HuH-7.5 (cell line): ENCODE measurements around the gene ERICH6.

Source experiments
- DNase-seq: peaks from one replicate; pipeline ENCODE4 v3.0.0; 2011; ENCODE audit warnings: low spot score

ERICH6 gene

GRCh38 chr3:150736903-150737832, 33.4 kb upstream of the ERICH6 start:
- DNase-seq, result no peak

DNA sequence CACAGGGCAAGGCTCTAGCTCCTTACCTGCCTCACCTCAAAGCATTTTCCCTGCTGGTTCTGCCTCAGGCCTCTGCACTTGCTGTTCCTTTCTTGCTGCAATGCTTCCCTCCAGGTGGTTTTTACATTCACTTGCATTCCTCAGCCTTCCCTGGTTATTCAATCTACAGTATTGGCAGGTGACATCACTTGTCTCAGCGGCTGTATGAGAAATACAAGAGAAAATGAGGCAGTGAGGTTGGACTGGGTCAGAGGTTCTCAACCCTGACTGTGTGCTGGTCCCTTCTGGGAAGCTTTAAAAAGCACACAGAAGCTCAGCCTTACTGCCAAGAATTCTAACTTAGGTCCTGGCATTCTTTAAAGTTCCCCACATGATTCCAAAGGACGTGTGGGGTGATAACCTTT, 32.6 kb upstream of the ERICH6 start:
- DNase-seq, result no peak

DNA sequence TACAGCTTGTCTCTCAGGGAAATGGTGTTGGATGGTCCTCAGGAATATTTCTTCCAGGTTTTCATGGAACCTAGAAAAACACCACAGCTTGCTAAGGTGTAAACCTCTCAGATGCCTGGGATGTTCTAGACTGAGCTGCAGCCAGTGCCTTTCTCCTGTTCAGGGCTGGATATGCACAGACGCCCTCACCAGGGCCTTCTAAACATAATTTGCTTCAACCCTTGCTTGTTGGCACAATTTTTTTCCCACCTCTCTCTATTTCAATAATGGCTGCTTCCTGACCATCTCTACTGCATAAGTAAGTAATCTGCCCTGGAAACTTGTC, 31.0 kb upstream of the ERICH6 start:
- no peak for DNase-seq

GRCh38 chr3:150733936-150734794, 30.4 kb upstream of the ERICH6 start:
- no peak for DNase-seq

- DNase-seq, result no peak
Observed at GRCh38 chr3:150733373-150733935, 29.7 kb upstream of the ERICH6 start.

- no peak for DNase-seq
Observed at GRCh38 chr3:150729682-150730360, 26.1 kb upstream of the ERICH6 start.

DNA sequence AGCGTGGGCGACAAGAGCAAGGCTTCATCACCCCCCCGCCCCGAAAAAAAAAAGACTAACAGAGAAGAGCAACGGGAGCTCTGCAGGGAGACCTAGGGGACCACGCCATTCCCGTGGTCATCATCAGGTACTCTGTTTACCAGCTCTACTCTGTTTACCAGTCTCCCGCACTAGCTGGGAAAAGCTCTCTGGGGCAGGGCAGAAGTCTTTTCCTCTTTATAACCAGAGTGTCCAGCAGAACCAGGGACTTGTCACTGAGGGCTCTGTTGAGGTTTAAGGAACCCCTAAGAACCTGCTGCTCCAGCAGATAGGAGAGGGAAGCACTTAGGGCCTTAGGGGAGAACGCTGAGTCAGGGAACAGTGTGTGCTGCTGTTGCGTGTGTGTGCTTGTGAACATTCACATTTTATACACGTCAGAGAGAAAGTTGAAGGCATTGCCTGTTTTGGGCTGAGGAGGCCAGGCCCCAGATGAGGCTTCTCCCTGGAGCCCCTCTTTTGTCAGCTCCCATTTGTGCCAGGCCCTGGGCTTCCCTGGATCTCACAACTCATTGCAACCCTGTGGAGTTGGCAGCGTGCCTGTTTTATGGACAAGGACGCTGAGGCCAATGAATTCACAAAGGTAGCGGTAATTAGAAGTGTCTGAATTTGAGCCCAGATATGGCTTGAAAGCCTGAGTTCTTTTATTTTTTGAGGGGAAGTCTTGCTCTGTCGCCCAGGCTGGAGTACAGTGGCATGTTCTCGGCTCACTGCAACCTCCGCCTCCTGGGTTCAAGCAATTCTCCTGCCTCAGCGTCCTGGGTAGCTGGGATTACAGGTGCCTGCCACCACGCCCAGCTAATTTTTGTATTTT, 24.2 kb upstream of the ERICH6 start:
- no peak for DNase-seq

GRCh38 chr3:150725548-150725947, 21.8 kb upstream of the ERICH6 start:
- no peak for DNase-seq

DNA sequence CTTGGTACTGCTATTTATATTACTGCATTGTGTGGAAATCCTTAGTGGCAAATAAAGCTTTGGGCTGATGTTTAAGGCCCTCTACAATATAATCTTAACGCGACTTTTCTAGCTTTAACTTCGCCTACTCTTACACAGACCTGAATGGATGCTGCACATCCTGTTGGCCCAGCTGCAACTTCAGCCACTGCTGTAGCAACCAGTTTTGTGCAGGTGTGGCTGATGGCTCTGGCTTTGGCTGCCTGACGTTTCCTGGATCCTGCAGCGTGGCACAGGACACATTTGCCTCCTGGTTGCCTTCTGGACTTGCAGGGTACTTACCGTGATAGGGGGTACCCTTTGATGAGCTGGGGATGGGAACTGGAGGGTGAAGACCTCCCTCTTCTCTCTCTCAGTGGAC, 20.2 kb upstream of the ERICH6 start:
- no peak for DNase-seq

GRCh38 chr3:150722267-150722666, 18.5 kb upstream of the ERICH6 start:
- no peak for DNase-seq

GRCh38 chr3:150721285-150722130, 17.8 kb upstream of the ERICH6 start:
- DNase-seq, result peak; percentile 48

DNA sequence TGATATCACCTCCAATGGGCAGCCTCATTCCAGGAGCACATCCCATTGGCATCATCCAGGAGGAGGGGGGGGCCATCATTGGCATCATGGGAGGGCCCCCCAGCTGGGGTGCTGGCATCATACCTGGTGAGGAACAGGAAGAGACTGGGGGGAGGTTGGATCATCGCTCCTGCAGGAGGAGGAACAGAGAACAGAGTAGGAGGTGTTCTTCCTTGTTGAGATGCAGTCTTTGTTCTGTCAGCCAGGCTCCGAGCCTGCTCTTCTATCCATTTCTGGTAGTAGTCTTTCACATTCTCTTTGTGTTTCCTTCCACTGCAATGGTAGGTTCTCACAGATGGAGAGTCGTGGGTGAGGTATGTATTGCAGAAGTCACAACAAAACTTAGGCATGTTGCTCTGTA, 16.7 kb upstream of the ERICH6 start:
- no peak for DNase-seq

DNA sequence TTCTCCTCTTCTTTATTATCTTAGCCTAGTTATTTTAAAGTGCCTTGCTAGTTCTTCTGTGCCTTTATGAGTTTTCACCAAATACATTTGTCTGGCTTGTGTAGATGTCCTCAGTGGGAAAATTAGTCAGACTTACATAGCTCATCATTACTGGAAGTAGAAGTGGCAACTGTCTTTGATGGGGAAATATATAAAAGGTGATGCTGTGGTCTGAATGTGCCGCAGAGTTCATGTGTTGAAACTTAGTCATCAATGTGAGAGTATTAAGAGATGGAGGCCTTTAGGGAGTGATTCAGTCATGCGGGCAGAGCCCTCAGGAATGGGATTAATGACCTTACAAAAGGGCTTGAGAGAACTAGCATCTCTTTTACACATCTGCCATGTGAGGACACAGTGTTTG, 6.4 kb upstream of the ERICH6 start:
- no peak for DNase-seq

DNA sequence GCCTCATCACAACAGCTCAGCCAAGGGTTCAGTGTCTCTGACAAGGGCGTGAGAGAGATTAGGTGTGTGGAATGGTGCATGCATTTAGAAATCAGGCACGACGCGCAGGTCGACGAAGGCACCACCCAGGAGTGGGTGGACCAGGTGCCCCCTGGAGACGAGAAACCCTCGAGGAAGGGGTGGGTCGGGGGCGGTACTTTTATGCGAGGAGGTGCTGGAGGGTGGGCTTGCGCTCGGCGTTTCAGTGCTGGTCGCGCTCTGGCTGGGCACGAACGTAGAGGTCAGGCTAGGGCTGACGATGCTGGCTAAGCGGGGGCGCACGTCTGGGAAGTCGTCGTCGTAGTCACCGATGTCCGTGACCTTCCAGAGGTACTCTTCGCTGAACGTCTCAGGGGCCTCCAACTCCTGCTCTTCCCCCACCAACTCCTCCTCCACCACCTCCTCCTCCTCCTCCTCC, 393 bp downstream of the ERICH6 start:
- DNase-seq, result peak; percentile 8

DNA sequence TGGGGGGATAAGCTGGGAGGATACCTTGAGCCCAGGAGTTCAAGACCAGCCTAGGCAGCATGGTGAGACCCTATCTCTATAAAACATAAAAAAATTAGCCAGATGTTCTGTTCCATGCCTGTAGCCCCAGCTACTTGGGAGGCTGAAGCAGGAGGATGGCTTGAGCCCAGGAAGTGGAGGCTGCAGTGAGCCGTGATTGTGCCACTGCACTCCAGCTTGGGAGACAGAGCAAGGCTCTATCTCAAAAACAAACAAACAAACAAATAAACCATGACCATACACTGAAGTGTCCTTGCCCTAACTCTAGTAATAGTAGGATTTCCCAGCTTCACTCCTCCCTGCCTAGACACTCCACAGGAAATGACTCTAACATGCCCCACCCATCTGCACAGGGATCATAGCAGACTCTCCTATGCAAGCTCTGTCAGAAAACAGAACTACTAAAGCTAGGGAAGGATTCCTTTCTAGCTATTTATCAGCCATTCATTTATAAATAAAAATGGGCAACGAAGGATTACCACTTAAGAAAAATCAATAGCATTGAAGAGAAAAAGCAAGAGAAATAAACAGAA, 4.6 kb downstream of the ERICH6 start:
- DNase-seq, result no peak

GRCh38 chr3:150697646-150698045, 6.1 kb downstream of the ERICH6 start:
- DNase-seq, result no peak

DNA sequence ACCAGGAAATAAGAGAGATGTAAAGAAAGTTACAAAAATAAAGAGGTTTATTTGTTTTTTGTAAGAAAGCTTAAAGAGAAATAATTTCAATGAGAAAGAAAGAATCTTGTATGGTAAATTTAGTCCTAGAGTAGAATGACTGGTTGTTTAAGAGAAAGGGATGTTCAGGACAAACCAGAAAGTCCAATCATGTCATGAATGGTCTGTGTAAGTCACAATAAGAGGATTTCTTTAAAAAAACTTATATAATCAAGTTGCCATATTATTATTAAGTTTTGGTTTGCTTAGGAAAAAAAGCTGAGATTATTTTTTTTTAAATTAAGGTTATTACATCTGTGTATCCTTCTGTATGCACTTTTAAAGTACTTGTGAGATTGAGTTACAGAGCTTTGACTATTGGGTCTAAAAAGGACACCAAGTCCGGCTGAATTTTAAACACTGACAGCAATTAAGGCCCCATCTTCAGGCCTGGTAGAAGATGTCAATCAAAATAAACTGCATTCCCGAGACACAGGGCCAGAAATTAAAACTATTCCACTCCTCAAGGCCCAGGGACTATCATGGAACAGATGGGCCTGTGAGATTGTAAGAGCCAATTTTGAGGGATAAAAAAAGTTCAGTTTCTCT, 12.2 kb downstream of the ERICH6 start:
- no peak for DNase-seq

GRCh38 chr3:150687613-150688012, 16.1 kb downstream of the ERICH6 start:
- DNase-seq, result no peak

GRCh38 chr3:150682824-150683223, 20.9 kb downstream of the ERICH6 start:
- DNase-seq, result no peak
